T-cell (primary cell): ENCODE data around the gene GRID1. TPM values are rescaled to one million over a fixed set of nuclear protein-coding genes. Genes with fewer than 3 reads are reported as not detected.

Experiments
- ATAC-seq, 4 experiments: fragments of 200-7000 bp in 3 of 4; fragments of 150-1000 bp in 1 of 4; cut with Tn5 transposase; replicated peaks in 1 of 4; 1 replicate in 3 of 4; 2 replicates in 1 of 4; pipeline ENCODE4 v1.10.0; 2021; ENCODE audit warnings: moderate library complexity in 3 of 4, mild to moderate bottlenecking in 2 of 4, moderate number of reproducible peaks in 1 of 4
- CTCF ChIA-PET, 2 donors: fragments of 300-600 bp; sonication (Branson Sonifier 250); formaldehyde crosslinking; loops; one replicate each; lab custom pipeline; 2022; ENCODE audit warnings: antibody characterized with exemption in 2 of 2; lab: Charles Lee
- POLR2A ChIA-PET, 2 donors: fragments of 300-600 bp; sonication (Branson Sonifier 250); formaldehyde crosslinking; loops; one replicate each; lab custom pipeline; 2022; ENCODE audit warnings: antibody characterized with exemption in 2 of 2; lab: Charles Lee
- DNase-seq, 35 experiments: peaks; one replicate each; pipeline versions ENCODE4 v3.0.0 to v3.0.0-alpha.2; 2013 to 2023
- H3K27ac ChIP-seq: one replicate; pipeline ENCODE4 v1.5.1; 2013; ENCODE audit warnings: low read length
- H3K27me3 ChIP-seq, 2 experiments: replicated peaks in 1 of 2; 1 replicate in 1 of 2; 2 replicates in 1 of 2; pipeline versions ENCODE4 v1.6.1 to v1.7.0; 2013; ENCODE audit warnings: low read length in 1 of 2, mixed read lengths in 1 of 2; ENCODE audit not compliant: control insufficient read depth in 2 of 2, insufficient read depth in 2 of 2; ENCODE audit errors: extremely low read depth in 1 of 2
- H3K36me3 ChIP-seq, 2 donors: 1 replicate in 1 of 2; 2 replicates in 1 of 2; pipeline versions ENCODE4 v1.6.1 to v1.7.0; 2013; ENCODE audit warnings: low read length in 1 of 2; ENCODE audit not compliant: control insufficient read depth in 2 of 2, insufficient read depth in 1 of 2; ENCODE audit errors: extremely low read depth in 1 of 2
- H3K4me1 ChIP-seq, 2 experiments: 1 replicate in 1 of 2; 2 replicates in 1 of 2; pipeline versions ENCODE4 v1.6.1 to v1.7.0; 2013; ENCODE audit warnings: low read length in 2 of 2, mixed read lengths in 1 of 2; ENCODE audit not compliant: insufficient read depth in 2 of 2, control insufficient read depth in 1 of 2; ENCODE audit errors: extremely low read depth in 1 of 2
- H3K4me3 ChIP-seq, 2 donors: 1 replicate in 1 of 2; 2 replicates in 1 of 2; pipeline versions ENCODE4 v1.5.1 to v1.7.0; 2013; ENCODE audit warnings: mild to moderate bottlenecking in 2 of 2, low read length in 1 of 2, moderate library complexity in 1 of 2; ENCODE audit not compliant: control insufficient read depth in 1 of 2; ENCODE audit errors: extremely low read depth in 1 of 2
- H3K9me3 ChIP-seq: 2 replicates; pipeline ENCODE4 v1.7.0; 2013
- H3K27ac Mint-ChIP-seq, 2 donors: one replicate each; pipeline ENCODE4 v1.8.0; 2020 to 2021; ENCODE audit warnings: mild to moderate bottlenecking in 2 of 2, mixed read lengths in 2 of 2
- H3K27me3 Mint-ChIP-seq, 2 donors: one replicate each; pipeline ENCODE4 v1.8.0; 2021 to 2022; ENCODE audit warnings: mixed read lengths in 2 of 2
- H3K36me3 Mint-ChIP-seq: one replicate; pipeline ENCODE4 v1.8.0; 2021; ENCODE audit warnings: mixed read lengths
- H3K4me1 Mint-ChIP-seq, 3 donors: one replicate each; pipeline ENCODE4 v1.8.0; 2020 to 2022; ENCODE audit warnings: mixed read lengths in 3 of 3, mild to moderate bottlenecking in 1 of 3
- H3K4me3 Mint-ChIP-seq, 3 donors: one replicate each; pipeline ENCODE4 v1.8.0; 2020 to 2022; ENCODE audit warnings: mild to moderate bottlenecking in 3 of 3, mixed read lengths in 3 of 3, moderate library complexity in 3 of 3
- H3K9me3 Mint-ChIP-seq, 3 donors: one replicate each; pipeline ENCODE4 v1.8.0; 2020 to 2022; ENCODE audit warnings: mixed read lengths in 3 of 3
- WGBS: methylation state at CpG from one replicate; pipeline ENCODE4 v1.1.5; 2013; ENCODE audit warnings: missing lambda C conversion rate; ENCODE audit not compliant: insufficient coverage; 5-methylcytosine and 5-hydroxymethylcytosine counted together
- total RNA-seq, 35 experiments: library from RNA in 6 of 35; stranded (reverse) in 6 of 35; fragments of 120-200 nt in 1 of 35; gene quantifications; one replicate each; pipeline versions ENCODE4 v1.2.1 to v1.2.4 and lab custom pipeline; 2013 to 2026

GRID1 gene
- total RNA-seq, 5 donors from 2014 or later (not counting 1 experiment from before 2014, with no cell fraction given), result 0.68 TPM; not detected in 4

GRCh38 chr10:86105640-86106039 is 261.0 kb downstream of the GRID1 start:
- Histone ChIP-seq H3K27ac (no peak overlapping the region), H3K4me1 (no peaks in the 10 kb centered on the region), H3K9me3 (no peaks in the 10 kb centered on the region), H3K4me3 (no peak overlapping the region), H3K27me3 (peaks cover 0 to 3% of the 10 kb centered on the region in 2 experiments), H3K36me3 (no peaks in the 10 kb centered on the region)
- H3K4me3 Mint-ChIP-seq, result no peak overlapping the region
- H3K4me1 Mint-ChIP-seq, result no peaks in the 10 kb centered on the region
- no peak overlapping the region for H3K27ac Mint-ChIP-seq
- WGBS, result 89% methylated on average over 3 of the region's 4 CpGs
- no peaks in the 10 kb centered on the region for H3K27me3 Mint-ChIP-seq
- no peaks in the 10 kb centered on the region for H3K9me3 Mint-ChIP-seq
- DNase-seq, result no peak
- CTCF ChIA-PET, result no interaction called here
- POLR2A ChIA-PET, result no interaction called here
- no peaks in the 10 kb centered on the region for H3K36me3 Mint-ChIP-seq
- ATAC-seq, result no peak

- WGBS, result 85% methylated on average over 3 of the region's 4 CpGs
- H3K27me3 ChIP-seq, result peaks cover 0 to 3% of the 10 kb centered on the region in 2 experiments
- H3K4me1 ChIP-seq, result no peaks in the 10 kb centered on the region
- no peak overlapping the region for H3K4me3 ChIP-seq
- no peaks in the 10 kb centered on the region for H3K27me3 Mint-ChIP-seq
- ChIA-PET CTCF (no interaction called here), POLR2A (no interaction called here)
- H3K4me1 Mint-ChIP-seq, result no peaks in the 10 kb centered on the region
- H3K36me3 ChIP-seq, result no peaks in the 10 kb centered on the region
- H3K9me3 Mint-ChIP-seq, result no peaks in the 10 kb centered on the region
- no peaks in the 10 kb centered on the region for H3K9me3 ChIP-seq
- H3K27ac ChIP-seq, result no peak overlapping the region
- H3K36me3 Mint-ChIP-seq, result no peaks in the 10 kb centered on the region
- ATAC-seq (no peak), DNase-seq (no peak)
- H3K4me3 Mint-ChIP-seq, result no peak overlapping the region
- H3K27ac Mint-ChIP-seq, result no peak overlapping the region
Observed at GRCh38 chr10:86105181-86105580, 261.4 kb downstream of the GRID1 start.

- ChIA-PET POLR2A (no interaction called here), CTCF (no interaction called here)
- WGBS, result 82% methylated on average over 2 of the region's 7 CpGs
- H3K27ac Mint-ChIP-seq, result no peak overlapping the region
- no peak overlapping the region for H3K4me3 ChIP-seq
- no peaks in the 10 kb centered on the region for H3K4me1 Mint-ChIP-seq
- no peaks in the 10 kb centered on the region for H3K4me1 ChIP-seq
- peaks cover 0 to 3% of the 10 kb centered on the region in 2 experiments for H3K27me3 ChIP-seq
- no peak overlapping the region for H3K4me3 Mint-ChIP-seq
- H3K27me3 Mint-ChIP-seq, result no peaks in the 10 kb centered on the region
- no peaks in the 10 kb centered on the region for H3K36me3 ChIP-seq
- H3K9me3 ChIP-seq, result no peaks in the 10 kb centered on the region
- no peak for DNase-seq
- no peaks in the 10 kb centered on the region for H3K9me3 Mint-ChIP-seq
- H3K36me3 Mint-ChIP-seq, result no peaks in the 10 kb centered on the region
- no peak for ATAC-seq
- no peak overlapping the region for H3K27ac ChIP-seq
Observed at GRCh38 chr10:86104611-86105145, 261.9 kb downstream of the GRID1 start.

- Histone ChIP-seq H3K27me3 (peaks cover 0 to 3% of the 10 kb centered on the region in 2 experiments), H3K9me3 (no peaks in the 10 kb centered on the region), H3K4me3 (no peak overlapping the region), H3K4me1 (no peaks in the 10 kb centered on the region), H3K27ac (no peak overlapping the region), H3K36me3 (no peaks in the 10 kb centered on the region)
- no peaks in the 10 kb centered on the region for H3K27me3 Mint-ChIP-seq
- no peak overlapping the region for H3K27ac Mint-ChIP-seq
- H3K9me3 Mint-ChIP-seq, result no peaks in the 10 kb centered on the region
- ChIA-PET POLR2A (no interaction called here), CTCF (no interaction called here)
- ATAC-seq (no peak), DNase-seq (no peak)
- 37% methylated on average over 5 of the region's 5 CpGs for WGBS
- no peak overlapping the region for H3K4me3 Mint-ChIP-seq
- H3K36me3 Mint-ChIP-seq, result no peaks in the 10 kb centered on the region
- H3K4me1 Mint-ChIP-seq, result no peaks in the 10 kb centered on the region
Observed at GRCh38 chr10:86104156-86104555, 262.4 kb downstream of the GRID1 start.

DNA sequence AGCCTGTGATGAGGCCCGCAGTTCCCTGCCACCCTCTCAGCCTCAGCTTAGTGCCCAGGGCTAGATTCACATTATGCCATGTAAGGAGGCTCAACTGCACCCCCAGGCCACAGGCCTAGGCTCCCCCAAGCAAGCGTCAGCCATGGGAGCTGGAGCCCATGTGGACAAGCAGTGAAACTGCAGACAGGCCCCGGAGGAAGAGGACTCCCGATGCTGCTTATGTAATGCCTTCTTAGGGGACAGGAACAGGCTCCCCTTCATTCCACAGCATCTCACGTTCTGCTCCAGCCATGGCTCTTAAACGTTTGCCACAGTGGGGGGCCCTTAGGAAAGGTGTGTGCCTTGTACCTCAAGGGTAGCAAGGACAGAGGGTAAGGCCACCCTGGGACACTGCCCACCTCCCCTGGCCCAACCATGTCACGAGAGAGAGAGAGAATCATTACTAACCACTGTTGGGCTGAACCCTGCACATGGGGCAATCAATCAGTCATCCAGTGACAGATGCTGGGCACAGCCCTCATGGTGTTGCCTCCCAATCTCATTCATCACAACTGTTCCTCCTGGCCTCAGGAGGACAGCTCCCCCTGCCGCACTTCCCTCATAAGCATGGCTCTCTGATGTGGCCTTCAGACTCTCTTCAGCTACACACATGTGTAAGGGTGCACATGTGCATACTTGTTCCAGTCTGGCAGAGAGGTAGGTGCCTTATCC is 263.0 kb downstream of the GRID1 start:
- H3K27ac Mint-ChIP-seq, result no peak overlapping the region
- no peaks in the 10 kb centered on the region for H3K9me3 ChIP-seq
- ATAC-seq, result peak in 1 of 4 experiments; percentile 26
- no peaks in the 10 kb centered on the region for H3K36me3 ChIP-seq
- H3K27ac ChIP-seq, result no peak overlapping the region
- H3K27me3 ChIP-seq, result peaks cover 0 to 3% of the 10 kb centered on the region in 2 experiments
- CTCF ChIA-PET, result no interaction called here
- WGBS, result 100% methylated on average over 4 of the region's 8 CpGs
- no peaks in the 10 kb centered on the region for H3K4me1 Mint-ChIP-seq
- no peaks in the 10 kb centered on the region for H3K27me3 Mint-ChIP-seq
- DNase-seq, result no peak
- H3K9me3 Mint-ChIP-seq, result no peaks in the 10 kb centered on the region
- no peaks in the 10 kb centered on the region for H3K4me1 ChIP-seq
- POLR2A ChIA-PET, result no interaction called here
- no peak overlapping the region for H3K4me3 Mint-ChIP-seq
- no peak overlapping the region for H3K4me3 ChIP-seq
- H3K36me3 Mint-ChIP-seq, result no peaks in the 10 kb centered on the region

GRCh38 chr10:86102451-86102850 is 264.1 kb downstream of the GRID1 start:
- Mint-ChIP-seq H3K27me3 (no peaks in the 10 kb centered on the region), H3K9me3 (no peaks in the 10 kb centered on the region), H3K4me3 (no peak overlapping the region), H3K4me1 (no peaks in the 10 kb centered on the region), H3K27ac (no peak overlapping the region), H3K36me3 (no peaks in the 10 kb centered on the region)
- Histone ChIP-seq H3K36me3 (no peaks in the 10 kb centered on the region), H3K4me3 (no peak overlapping the region), H3K27ac (no peak overlapping the region), H3K9me3 (no peaks in the 10 kb centered on the region), H3K27me3 (peaks cover 0 to 3% of the 10 kb centered on the region in 2 experiments), H3K4me1 (no peaks in the 10 kb centered on the region)
- no peak for DNase-seq
- CTCF ChIA-PET, result no interaction called here
- WGBS, result no CpG with 5 or more reads among the region's 5 CpGs
- no peak for ATAC-seq
- POLR2A ChIA-PET, result no interaction called here
